DOHH2 (cell line): Measurements from ENCODE around the gene HOXA2.

Experiments
- H3F3A ChIP-seq: fragments of 200-600 bp; sonication (generic), shearing (Covaris generic); 2 replicates; pipeline ENCODE4 v1.6.0; 2016; ENCODE audit warnings: antibody characterized with exemption, mild to moderate bottlenecking; ENCODE audit not compliant: control insufficient read depth, insufficient read depth
- H3K27ac ChIP-seq: fragments of 200-600 bp; sonication (generic); 2 replicates; pipeline ENCODE4 v1.5.1; 2014; ENCODE audit warnings: low read depth, mild to moderate bottlenecking, low read length, moderate library complexity
- H3K27me3 ChIP-seq: fragments of 200-600 bp; sonication (generic); 2 replicates; pipeline ENCODE4 v1.6.1; 2014; ENCODE audit warnings: mild to moderate bottlenecking, low read length, mixed read lengths; ENCODE audit not compliant: control insufficient read depth
- H3K36me3 ChIP-seq: fragments of 200-600 bp; sonication (generic); 2 replicates; pipeline ENCODE4 v1.6.1; 2014; ENCODE audit warnings: mild to moderate bottlenecking, low read length, moderate library complexity, mixed read lengths; ENCODE audit not compliant: control insufficient read depth
- H3K4me1 ChIP-seq: fragments of 200-600 bp; sonication (generic); 2 replicates; pipeline ENCODE4 v1.6.1; 2014; ENCODE audit warnings: mild to moderate bottlenecking, low read length, mixed read lengths; ENCODE audit not compliant: control insufficient read depth
- H3K4me2 ChIP-seq: fragments of 200-600 bp; sonication (generic); 2 replicates; pipeline ENCODE4 v1.6.0; 2014; ENCODE audit warnings: mild to moderate bottlenecking, low read length, moderate library complexity
- H3K4me3 ChIP-seq: fragments of 200-600 bp; sonication (generic); 2 replicates; pipeline ENCODE4 v1.5.1; 2014; ENCODE audit warnings: mild to moderate bottlenecking, low read length, mixed read lengths
- H3K79me2 ChIP-seq: fragments of 200-600 bp; sonication (generic); 2 replicates; pipeline ENCODE4 v1.6.1; 2014; ENCODE audit warnings: mild to moderate bottlenecking, low read length, mixed read lengths; ENCODE audit not compliant: control insufficient read depth
- H3K9me2 ChIP-seq: fragments of 200-600 bp; sonication (generic); replicated peaks from 2 replicates; pipeline ENCODE4 v1.6.1; 2014; ENCODE audit warnings: mild to moderate bottlenecking, low read length, mixed read lengths; ENCODE audit not compliant: control insufficient read depth
- H3K9me3 ChIP-seq: fragments of 200-600 bp; sonication (generic); 2 replicates; pipeline ENCODE4 v1.6.1; 2014; ENCODE audit warnings: antibody characterized with exemption, low read length, mixed read lengths; ENCODE audit not compliant: control insufficient read depth, insufficient read depth
- H4K20me1 ChIP-seq: fragments of 200-600 bp; sonication (generic); 2 replicates; pipeline ENCODE4 v1.6.0; 2014; ENCODE audit warnings: low read depth, mild to moderate bottlenecking, antibody characterized with exemption, low read length, moderate library complexity; ENCODE audit not compliant: control insufficient read depth, insufficient read depth
- CTCF ChIP-seq: fragments of 200-600 bp; sonication (generic); IDR thresholded peaks from one replicate; pipeline ENCODE4 v1.5.1; 2014; ENCODE audit warnings: antibody characterized with exemption, mild to moderate bottlenecking, low read depth, low read length; ENCODE audit not compliant: poor library complexity, severe bottlenecking
- EZH2phosphoT487 ChIP-seq: fragments of 200-600 bp; sonication (generic); IDR thresholded peaks from 2 replicates; pipeline ENCODE4 v1.6.1; 2017; ENCODE audit warnings: borderline replicate concordance, mild to moderate bottlenecking, antibody characterized with exemption, low read length, moderate library complexity, mixed read lengths

Gene HOXA2

GRCh38 chr7:27111042-27111750 lies 8.7 kb upstream of the HOXA2 start:
- TF ChIP-seq CTCF (no peak), EZH2phosphoT487 (no peak)
- H3K4me3 ChIP-seq: no peak overlapping the region
- H3K9me3 ChIP-seq: no peaks in the 10 kb centered on the region
- H3K36me3 ChIP-seq: no peaks in the 10 kb centered on the region
- 0 out of 2 replicates have a peak, but pooled peaks cover 2% of the 10 kb centered on the region for H3F3A ChIP-seq
- no peaks in the 10 kb centered on the region for H4K20me1 ChIP-seq
- no peaks in the 10 kb centered on the region for H3K27me3 ChIP-seq
- H3K4me1 ChIP-seq: no peaks in the 10 kb centered on the region
- H3K79me2 ChIP-seq: no peaks in the 10 kb centered on the region
- no peak overlapping the region for H3K27ac ChIP-seq
- H3K4me2 ChIP-seq: no peak overlapping the region
- no peaks in the 10 kb centered on the region for H3K9me2 ChIP-seq

- H3K4me2 ChIP-seq: no peak overlapping the region
- H3K27me3 ChIP-seq: peaks cover 3% of the 10 kb centered on the region; the same call in 1 of the 2 replicates
- no peaks in the 10 kb centered on the region for H3K36me3 ChIP-seq
- 0 out of 2 replicates have a peak, but pooled peaks cover 2% of the 10 kb centered on the region for H3F3A ChIP-seq
- H3K9me3 ChIP-seq: no peaks in the 10 kb centered on the region
- H3K4me1 ChIP-seq: no peaks in the 10 kb centered on the region
- no peak overlapping the region for H3K27ac ChIP-seq
- TF ChIP-seq EZH2phosphoT487 (no peak), CTCF (no peak)
- H3K9me2 ChIP-seq: no peaks in the 10 kb centered on the region
- no peak overlapping the region for H3K4me3 ChIP-seq
- H3K79me2 ChIP-seq: no peaks in the 10 kb centered on the region
- no peaks in the 10 kb centered on the region for H4K20me1 ChIP-seq
Observed at GRCh38 chr7:27110186-27111031, 7.9 kb upstream of the HOXA2 start.

- no peak for TF ChIP-seq EZH2phosphoT487
- TF ChIP-seq CTCF: no peak
- peaks cover 6% of the 10 kb centered on the region; the same call in 1 of the 2 replicates for H3K27me3 ChIP-seq
Observed at GRCh38 chr7:27109466-27110185, 7.1 kb upstream of the HOXA2 start.

More at GRCh38 chr7:27109466-27110185, 7.1 kb upstream of the HOXA2 start:
- Histone ChIP-seq H4K20me1 (no peaks in the 10 kb centered on the region), H3F3A (0 out of 2 replicates have a peak, but pooled peaks cover 2% of the 10 kb centered on the region), H3K9me2 (no peaks in the 10 kb centered on the region), H3K27ac (no peak overlapping the region), H3K36me3 (no peaks in the 10 kb centered on the region), H3K4me3 (no peak overlapping the region), H3K9me3 (no peaks in the 10 kb centered on the region), H3K4me2 (no peak overlapping the region), H3K79me2 (no peaks in the 10 kb centered on the region), H3K4me1 (no peaks in the 10 kb centered on the region)
